Duodenal mucosa (tissue), 2 donors: ENCODE measurements around the gene CHST8.

Experiments
- H3K27ac ChIP-seq: one replicate; pipeline ENCODE4 v1.7.0; 2013; ENCODE audit warnings: low read depth, low read length
- H3K27me3 ChIP-seq, 2 donors: one replicate each; pipeline ENCODE4 v1.7.0; 2013; ENCODE audit warnings: low read length in 2 of 2, control low read depth in 1 of 2; ENCODE audit not compliant: insufficient read depth in 2 of 2, control insufficient read depth in 1 of 2
- H3K36me3 ChIP-seq, 2 donors: one replicate each; pipeline ENCODE4 v1.7.0; 2013; ENCODE audit warnings: low read length in 2 of 2, control low read depth in 1 of 2; ENCODE audit not compliant: insufficient read depth in 2 of 2, control insufficient read depth in 1 of 2
- H3K4me1 ChIP-seq, 2 donors: one replicate each; pipeline ENCODE4 v1.7.0; 2013; ENCODE audit warnings: low read length in 2 of 2, control low read depth in 1 of 2; ENCODE audit not compliant: insufficient read depth in 2 of 2, control insufficient read depth in 1 of 2
- H3K4me3 ChIP-seq, 2 donors: one replicate each; pipeline ENCODE4 v1.7.0; 2013; ENCODE audit warnings: low read length in 2 of 2, low read depth in 1 of 2
- H3K9ac ChIP-seq, 2 donors: one replicate each; pipeline ENCODE4 v1.7.0; 2013; ENCODE audit warnings: low read length in 2 of 2, low read depth in 1 of 2
- H3K9me3 ChIP-seq, 2 donors: one replicate each; pipeline ENCODE4 v1.7.0; 2013; ENCODE audit warnings: low read length in 2 of 2, control low read depth in 1 of 2; ENCODE audit not compliant: control insufficient read depth in 1 of 2

Gene CHST8

GRCh38 chr19:33621811-33622504, at the start of gene CHST8:
TSS of gene CHST8 (plus strand) at chr19:33621953. CDS start at chr19:33689262, 67,309 bp downstream.
- Histone ChIP-seq H3K9ac (no peak within 1 kb of the TSS), H3K27ac (no peak within 1 kb of the TSS), H3K9me3 (no peaks in the 10 kb centered on the region), H3K4me3 (peak within 1 kb of the TSS; percentile 3 to 45), H3K27me3 (peaks cover 37 to 40% of the 10 kb centered on the region in 2 donors), H3K4me1 (no peaks in the 10 kb centered on the region), H3K36me3 (no peaks in the 10 kb centered on the region)

DNA sequence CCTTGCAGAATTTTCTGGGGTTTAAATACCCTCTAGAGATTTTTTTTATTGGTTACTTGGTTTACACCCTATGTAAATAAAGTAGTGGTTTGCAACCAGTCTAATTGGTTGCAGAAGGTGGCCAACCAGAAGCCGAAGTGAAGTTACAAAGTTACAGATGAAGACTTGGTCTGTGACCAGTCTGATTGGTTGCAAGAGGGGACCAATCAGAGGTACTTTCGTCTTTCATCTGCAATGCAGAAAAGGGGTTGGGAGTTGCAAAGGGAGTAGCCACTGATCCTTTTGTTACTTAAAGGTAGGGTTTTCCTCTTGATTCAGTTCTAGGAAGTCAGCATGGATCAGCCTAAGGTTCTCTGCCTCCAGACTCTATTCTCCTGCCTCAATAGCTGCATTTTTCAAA, 48.8 kb upstream of the CHST8 start:
- H3K27me3 ChIP-seq, result no peaks in the 10 kb centered on the region
- no peaks in the 10 kb centered on the region for H3K36me3 ChIP-seq
- H3K27ac ChIP-seq, result no peak overlapping the region
- peaks cover 5 to 9% of the 10 kb centered on the region in 2 donors for H3K9me3 ChIP-seq
- H3K4me1 ChIP-seq, result no peaks in the 10 kb centered on the region
- no peak overlapping the region for H3K4me3 ChIP-seq
- no peak overlapping the region for H3K9ac ChIP-seq

- H3K27me3 ChIP-seq, result no peaks in the 10 kb centered on the region
- no peak overlapping the region for H3K9ac ChIP-seq
- peaks cover 5 to 9% of the 10 kb centered on the region in 2 donors for H3K9me3 ChIP-seq
- H3K27ac ChIP-seq, result no peak overlapping the region
- H3K4me1 ChIP-seq, result no peaks in the 10 kb centered on the region
- H3K4me3 ChIP-seq, result no peak overlapping the region
- H3K36me3 ChIP-seq, result no peaks in the 10 kb centered on the region
These were observed 46.9 kb upstream of the CHST8 start for GRCh38 chr19:33574824-33575223.

DNA sequence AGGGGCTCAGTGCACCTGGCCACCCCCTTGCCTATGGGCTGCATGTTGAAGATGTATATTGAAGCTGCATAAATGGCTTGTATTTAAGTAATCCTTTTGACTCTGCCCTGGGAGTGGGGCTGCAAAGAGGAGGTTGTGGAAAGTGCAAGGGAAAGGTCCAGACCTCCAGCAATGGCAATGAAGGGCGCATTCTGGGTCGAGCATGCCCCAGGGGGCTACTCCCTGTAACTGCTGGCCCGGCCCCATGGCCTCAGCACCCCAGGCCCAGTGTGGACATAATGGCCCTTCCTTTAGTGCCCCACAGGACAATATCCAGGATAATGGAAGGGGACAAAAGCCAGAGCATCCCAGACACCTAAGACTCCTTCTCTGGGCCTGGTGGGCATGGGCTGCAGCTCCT, 43.1 kb upstream of the CHST8 start:
- Histone ChIP-seq H3K9me3 (peaks cover 5 to 9% of the 10 kb centered on the region in 2 donors), H3K27ac (no peak overlapping the region), H3K9ac (no peak overlapping the region), H3K4me3 (no peak overlapping the region), H3K36me3 (no peaks in the 10 kb centered on the region), H3K27me3 (no peaks in the 10 kb centered on the region), H3K4me1 (no peaks in the 10 kb centered on the region)

DNA sequence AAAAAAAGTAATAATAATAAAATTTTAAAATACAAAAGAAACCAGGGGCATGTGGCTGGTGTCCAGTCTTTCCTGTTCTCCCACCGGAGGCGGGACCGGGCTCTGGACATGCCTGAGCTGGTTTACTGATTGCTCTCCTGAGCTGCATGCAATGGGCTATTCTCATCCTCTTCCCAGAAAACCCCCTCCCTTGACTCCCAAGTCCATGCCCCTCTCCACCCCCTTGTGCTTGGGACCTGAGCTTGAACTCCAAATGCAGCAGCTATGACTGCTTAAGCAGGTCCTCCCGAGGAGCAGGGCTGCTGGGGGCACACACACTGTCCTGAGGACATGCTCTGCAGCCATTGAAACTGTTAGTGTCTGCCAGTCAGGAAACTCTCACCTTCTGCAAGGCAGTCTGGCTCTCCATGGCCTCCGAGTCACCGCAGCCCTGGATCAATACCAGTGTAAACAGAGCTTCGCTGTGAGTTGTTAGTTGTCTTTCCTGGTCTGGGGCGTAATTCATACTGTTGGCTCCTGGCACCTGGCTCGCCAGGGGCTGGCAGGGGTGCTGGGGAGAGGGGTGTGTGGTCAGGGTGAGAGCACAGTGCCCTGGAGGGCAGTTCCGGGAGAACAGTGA, 41.6 kb upstream of the CHST8 start:
- H3K36me3 ChIP-seq, result no peaks in the 10 kb centered on the region
- H3K9ac ChIP-seq, result no peak overlapping the region
- no peak overlapping the region for H3K4me3 ChIP-seq
- H3K27me3 ChIP-seq, result no peaks in the 10 kb centered on the region
- H3K27ac ChIP-seq, result no peak overlapping the region
- no peaks in the 10 kb centered on the region for H3K9me3 ChIP-seq
- H3K4me1 ChIP-seq, result no peaks in the 10 kb centered on the region

DNA sequence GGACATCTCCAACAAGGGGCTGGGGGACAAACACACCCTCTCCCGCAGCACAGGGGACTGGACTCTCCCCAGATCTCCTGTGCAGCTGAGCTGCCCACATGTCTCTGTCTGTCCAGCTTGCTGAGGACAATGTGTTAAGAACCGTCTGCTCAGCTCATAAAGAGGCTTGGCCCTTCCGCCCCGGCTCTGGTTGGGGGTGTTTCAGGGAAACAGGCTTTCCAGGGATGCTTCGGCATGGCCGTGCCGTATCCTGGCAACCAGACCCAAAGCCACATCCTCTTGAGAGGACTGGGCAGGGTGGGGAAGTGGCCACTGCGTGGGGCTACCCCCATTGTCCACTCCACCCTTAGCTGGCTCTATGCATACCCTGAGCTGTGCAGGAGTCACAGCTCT, 41.1 kb upstream of the CHST8 start:
- Histone ChIP-seq H3K4me3 (no peak overlapping the region), H3K27me3 (no peaks in the 10 kb centered on the region), H3K9me3 (no peaks in the 10 kb centered on the region), H3K9ac (no peak overlapping the region), H3K4me1 (no peaks in the 10 kb centered on the region), H3K36me3 (no peaks in the 10 kb centered on the region), H3K27ac (no peak overlapping the region)

GRCh38 chr19:33582914-33583313, 38.8 kb upstream of the CHST8 start:
- no peaks in the 10 kb centered on the region for H3K36me3 ChIP-seq
- no peaks in the 10 kb centered on the region for H3K4me1 ChIP-seq
- H3K4me3 ChIP-seq, result no peak overlapping the region
- H3K9ac ChIP-seq, result no peak overlapping the region
- no peaks in the 10 kb centered on the region for H3K9me3 ChIP-seq
- H3K27me3 ChIP-seq, result no peaks in the 10 kb centered on the region
- H3K27ac ChIP-seq, result no peak overlapping the region

GRCh38 chr19:33587150-33587549, 34.6 kb upstream of the CHST8 start:
- Histone ChIP-seq H3K27ac (no peak overlapping the region), H3K36me3 (no peaks in the 10 kb centered on the region), H3K4me3 (no peak overlapping the region), H3K4me1 (no peaks in the 10 kb centered on the region), H3K27me3 (no peaks in the 10 kb centered on the region), H3K9me3 (no peaks in the 10 kb centered on the region), H3K9ac (no peak overlapping the region)

DNA sequence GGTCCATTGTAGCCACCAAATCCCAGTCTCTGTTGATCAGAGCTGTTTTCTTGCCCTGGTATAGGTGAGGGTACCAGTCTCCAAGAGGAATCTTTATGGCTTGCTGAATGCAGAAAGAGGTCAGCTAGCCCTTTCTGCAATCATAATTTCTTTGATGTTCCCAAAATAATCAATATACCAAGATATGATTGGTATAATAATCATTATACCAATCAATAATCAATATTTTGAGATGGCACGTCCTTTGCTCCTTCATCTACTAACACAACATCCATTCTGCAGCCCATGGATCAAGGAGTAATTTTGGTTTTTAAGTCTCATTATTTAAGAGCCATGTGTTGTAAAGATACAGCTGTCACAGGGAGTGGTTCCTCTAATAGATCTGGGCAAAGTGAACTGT, 31.5 kb upstream of the CHST8 start:
- H3K27me3 ChIP-seq, result no peaks in the 10 kb centered on the region
- no peak overlapping the region for H3K27ac ChIP-seq
- no peaks in the 10 kb centered on the region for H3K9me3 ChIP-seq
- H3K4me3 ChIP-seq, result no peak overlapping the region
- H3K36me3 ChIP-seq, result no peaks in the 10 kb centered on the region
- H3K9ac ChIP-seq, result no peak overlapping the region
- H3K4me1 ChIP-seq, result no peaks in the 10 kb centered on the region

- no peaks in the 10 kb centered on the region for H3K36me3 ChIP-seq
- H3K4me3 ChIP-seq, result no peak overlapping the region
- H3K27me3 ChIP-seq, result no peaks in the 10 kb centered on the region
- peaks cover under 1 to 3% of the 10 kb centered on the region in 2 donors for H3K9me3 ChIP-seq
- no peaks in the 10 kb centered on the region for H3K4me1 ChIP-seq
- H3K9ac ChIP-seq, result no peak overlapping the region
- H3K27ac ChIP-seq, result no peak overlapping the region
These were observed 26.0 kb upstream of the CHST8 start for GRCh38 chr19:33595783-33596182.
